Left colon (tissue), 2 donors: ENCODE measurements around the gene RNF157. TPM values are rescaled to one million over a fixed set of nuclear protein-coding genes. Genes with fewer than 3 reads are reported as not detected.
"Not testable (repeated sequence)": the region's sequence is repeated elsewhere in the genome, so short reads cannot be mapped to it uniquely, and the experiment has no call there.

ENCODE experiments used
- ATAC-seq: fragments of 200-7000 bp; cut with Tn5 transposase; one replicate; pipeline ENCODE4 v1.9.1; 2020; ENCODE audit warnings: mild to moderate bottlenecking, moderate library complexity
- DNase-seq, 2 donors: peaks; one replicate each; pipeline ENCODE4 v3.0.0-alpha.2; 2020
- intact Hi-C, 2 donors: fragments of 100-400 bp; cut with DNase I in 1 of 2; cut with micrococcal nuclease in 1 of 2; formaldehyde crosslinking; loops; one replicate each; pipeline versions ENCODE4 v1.11.2 to v1.14.0; 2022; cut with DNase I, micrococcal nuclease
- total RNA-seq, 2 donors: library from RNA; stranded (reverse); fragmentation: NEBNext Ultra II Directional; extraction: Animal tissue kit (Norgen Biotek cat#: 25700); gene quantifications; one replicate each; pipeline ENCODE4 v1.2.1, GENCODE V29; 2021
- donor health status: DM: no; HTN: no; CAD: no.
- donor health status: DM: yes; HTN: yes; CAD: no.

RNF157 gene
- total RNA-seq, 2 donors from 2014 or later: 23.6 to 89.3 TPM

DNA sequence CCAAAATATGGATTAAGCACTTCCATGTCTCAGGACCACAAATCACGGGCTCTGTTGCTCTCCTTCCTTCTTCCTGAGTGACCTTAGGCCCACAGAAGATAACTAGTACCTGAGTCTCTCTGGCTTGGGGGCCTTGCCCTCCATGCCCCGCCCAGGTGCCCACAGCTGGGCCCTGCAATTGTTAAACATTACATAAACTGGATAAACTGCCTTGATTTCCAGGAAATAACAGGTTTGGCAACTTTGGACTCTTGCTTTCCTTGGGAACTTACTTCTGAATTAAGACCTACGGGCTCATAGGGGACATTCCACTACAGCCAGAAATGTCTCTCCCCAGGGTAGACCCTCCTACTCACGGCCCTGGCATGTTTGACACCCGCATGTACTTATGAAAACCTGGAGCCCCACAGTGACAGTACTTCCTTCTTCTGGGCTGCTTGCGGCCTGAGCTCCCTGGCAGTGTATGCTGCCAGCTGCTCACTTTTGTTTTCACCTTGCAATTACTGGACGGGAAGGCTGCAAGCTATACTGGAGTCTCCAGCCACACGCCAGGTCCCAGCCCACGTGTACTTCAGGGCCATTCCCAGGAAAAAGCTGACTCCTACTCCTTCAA is 22.5 kb upstream of the RNF157 start:
- DNase-seq: peak; percentile 81 to 86
- intact Hi-C loops: no loop called here
- ATAC-seq: peak; percentile 54

DNA sequence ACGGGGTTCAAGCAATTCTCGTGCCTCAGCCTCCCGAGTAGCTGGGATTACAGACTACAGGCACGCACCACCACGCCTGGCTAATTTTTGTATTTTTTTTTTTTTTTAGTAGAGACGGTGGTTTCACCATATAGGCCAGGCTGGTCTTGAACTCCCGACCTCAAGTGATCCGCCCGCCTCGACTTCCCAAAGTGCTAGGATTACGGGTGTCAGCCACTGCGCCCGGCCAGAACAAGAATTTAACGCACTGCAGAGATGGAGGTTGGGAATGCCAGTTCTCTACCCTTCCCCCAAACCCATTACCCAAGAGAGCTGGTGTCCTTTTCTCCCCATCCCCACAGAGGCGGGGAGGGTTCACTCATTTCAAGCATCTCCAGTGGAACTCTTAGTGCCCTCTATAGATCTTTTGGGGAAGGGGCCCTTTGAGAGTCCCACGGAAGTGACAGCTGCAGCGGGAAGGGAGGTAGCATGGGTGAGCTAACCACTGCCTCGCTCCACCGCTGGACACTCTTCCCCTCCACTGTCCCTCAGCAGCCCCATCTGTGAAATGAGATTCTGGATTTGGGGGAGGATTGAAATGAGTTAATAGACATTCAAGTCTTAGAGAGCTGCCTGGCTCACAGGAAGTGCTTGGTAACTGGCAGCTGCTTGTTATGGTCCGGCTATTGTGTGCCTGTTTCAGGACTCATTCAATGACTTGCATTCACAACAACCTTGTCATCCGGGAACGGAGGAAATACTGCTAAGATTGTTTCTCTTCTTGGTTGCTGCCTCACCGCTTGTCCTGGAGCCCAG is 21.3 kb upstream of the RNF157 start:
- DNase-seq: peak in 1 of 2 donors; percentile 29

DNA sequence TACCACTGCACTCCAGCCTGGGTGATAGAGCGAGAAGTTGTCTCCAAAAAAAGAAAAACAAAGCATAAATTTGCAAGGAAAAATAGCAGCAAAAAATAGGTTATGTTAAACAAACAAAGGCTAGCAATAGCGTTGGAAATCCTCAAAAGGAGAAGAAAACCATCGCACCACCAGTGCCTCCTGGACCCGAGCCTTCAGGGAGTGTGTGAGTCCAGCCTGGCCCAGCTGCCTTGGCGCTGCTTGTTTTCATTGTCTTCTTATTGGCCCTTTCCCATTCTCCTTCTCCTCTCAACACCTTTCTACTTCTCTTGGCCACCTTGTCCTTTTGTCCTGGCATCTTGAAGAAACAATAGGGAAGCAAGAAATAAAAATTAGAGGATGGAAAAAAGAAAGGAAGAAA is 20.4 kb upstream of the RNF157 start:
- no peak for ATAC-seq
- intact Hi-C loops: no loop called here
- DNase-seq: no peak

More for the DNA sequence above, 21.3 kb upstream of the RNF157 start:
- no peak for ATAC-seq
- intact Hi-C loops: no loop called here

DNA sequence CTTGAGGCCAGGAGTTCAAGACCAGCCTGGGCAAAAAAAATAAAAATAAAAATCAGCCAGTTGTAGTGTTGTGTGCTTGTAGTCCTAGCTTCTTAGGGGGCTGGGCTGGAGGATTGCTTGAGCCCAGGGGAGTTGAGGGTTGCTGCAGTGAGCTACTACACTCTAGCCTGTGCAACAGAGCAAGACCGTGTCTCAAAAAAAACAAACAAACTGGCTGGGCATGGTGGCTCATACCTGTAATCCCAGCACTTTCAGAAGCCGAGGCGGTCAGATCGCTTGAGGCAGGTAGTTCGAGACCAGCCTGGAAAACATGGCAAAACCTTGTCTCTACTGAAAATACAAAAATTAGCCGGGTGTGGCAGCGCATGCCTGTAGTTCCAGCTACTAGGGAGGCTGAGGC is 19.9 kb upstream of the RNF157 start:
- DNase-seq: no peak
- no peak for ATAC-seq
- intact Hi-C loops: no loop called here

DNA sequence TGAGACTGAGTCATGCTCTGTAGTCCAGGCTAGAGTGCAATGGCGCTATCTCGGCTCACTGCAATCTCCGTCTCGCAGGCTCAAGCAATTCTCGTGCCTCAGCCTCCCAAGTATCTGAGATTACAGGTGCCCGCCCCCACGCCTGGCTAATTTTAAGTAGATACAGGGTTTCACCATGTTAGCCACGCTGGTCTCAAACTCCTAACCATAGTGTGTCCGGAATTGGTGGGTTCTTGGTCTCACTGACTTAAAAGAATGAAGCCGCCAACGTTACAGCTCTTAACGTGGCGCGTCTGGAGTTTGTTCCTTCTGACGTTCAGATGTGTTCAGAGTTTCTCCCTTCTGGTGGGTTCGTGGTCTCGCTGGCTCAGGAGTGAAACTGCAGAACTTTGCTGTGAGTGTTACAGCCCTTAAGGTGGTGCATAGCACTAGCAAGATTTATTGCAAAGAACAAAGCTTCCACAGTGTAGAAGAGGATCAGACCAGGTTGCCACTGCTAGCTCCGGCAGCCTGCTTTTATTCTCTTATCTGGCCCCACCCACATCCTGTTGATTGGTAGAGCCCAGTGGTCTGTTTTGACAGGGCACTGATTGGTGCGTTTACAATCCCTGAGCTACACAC is 16.2 kb upstream of the RNF157 start:
- intact Hi-C loops, ATAC-seq: not testable (repeated sequence)
- peak in 1 of 2 donors; percentile 25 for DNase-seq

DNA sequence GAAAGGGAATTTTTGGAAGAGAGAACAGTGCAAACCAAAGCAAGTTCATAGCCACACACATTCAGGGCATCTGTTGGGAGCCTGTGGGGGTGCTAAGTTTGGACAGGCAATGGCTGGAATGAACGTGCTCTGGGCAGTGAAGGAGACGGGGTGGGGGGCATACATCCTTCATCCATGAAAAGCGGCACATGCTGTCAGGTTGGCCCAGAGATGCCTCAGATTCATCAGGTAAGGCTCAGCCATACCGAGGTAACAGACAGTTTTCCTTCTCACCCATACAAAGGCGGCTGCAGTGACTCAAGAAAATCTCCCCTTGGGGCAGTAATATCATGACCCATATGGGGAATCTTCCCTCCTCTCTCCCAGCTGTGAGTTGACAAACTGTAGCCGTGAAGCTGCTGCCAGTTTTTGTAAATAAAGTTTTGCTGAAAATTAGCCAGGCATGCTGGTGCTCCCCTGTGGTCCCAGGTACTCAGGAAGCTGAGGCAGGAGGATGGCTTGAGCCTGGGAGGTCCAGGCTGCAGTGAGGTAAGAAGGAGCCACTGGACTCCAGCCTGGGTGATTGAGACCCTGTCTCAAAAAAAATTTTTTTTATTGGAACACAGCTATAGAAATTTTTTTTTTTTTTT is 15.6 kb upstream of the RNF157 start:
- DNase-seq (peak in 1 of 2 donors; percentile 21), ATAC-seq (no peak)
- intact Hi-C loops: no loop called here

DNA sequence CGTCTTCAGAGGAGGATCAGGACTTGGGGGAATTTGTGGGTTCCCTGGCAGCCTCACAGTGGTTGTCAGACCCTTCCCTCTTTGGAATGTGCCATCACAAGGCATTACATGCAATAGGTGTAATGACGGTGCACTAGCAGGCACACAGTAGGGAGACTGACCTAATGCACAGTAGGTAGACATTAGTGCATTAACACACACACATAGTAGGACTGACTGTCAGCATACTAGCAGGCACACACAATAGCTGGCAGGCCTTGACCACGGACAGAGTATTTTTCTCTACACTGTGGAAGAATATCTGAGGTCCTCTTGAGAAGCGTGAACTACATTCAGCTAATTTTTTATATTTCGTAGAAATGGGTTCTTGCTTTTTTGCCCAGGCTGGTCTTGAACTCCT is 14.0 kb upstream of the RNF157 start:
- no peak for DNase-seq
- no peak for ATAC-seq
- intact Hi-C loops: no loop called here

DNA sequence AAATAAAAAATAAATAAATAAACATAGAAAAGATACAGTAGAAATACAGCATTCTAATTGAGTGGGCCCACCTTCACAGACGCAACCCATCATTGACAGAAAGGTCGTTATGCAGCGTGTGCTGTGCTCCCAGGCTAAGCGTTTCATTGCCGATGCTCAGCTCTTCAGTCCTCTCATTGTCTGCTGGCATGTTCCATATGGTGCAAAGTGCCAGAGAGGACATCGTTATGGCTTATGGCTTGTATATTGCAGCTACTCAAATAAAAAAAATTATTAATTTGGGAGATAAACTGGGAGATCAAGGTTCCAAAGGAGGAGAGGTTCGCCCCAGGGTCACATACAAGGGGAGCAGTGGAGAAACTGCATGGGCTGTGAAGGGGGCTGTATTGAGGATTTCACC is 13.5 kb upstream of the RNF157 start:
- DNase-seq: no peak
- ATAC-seq: no peak
- intact Hi-C loops: no loop called here

DNA sequence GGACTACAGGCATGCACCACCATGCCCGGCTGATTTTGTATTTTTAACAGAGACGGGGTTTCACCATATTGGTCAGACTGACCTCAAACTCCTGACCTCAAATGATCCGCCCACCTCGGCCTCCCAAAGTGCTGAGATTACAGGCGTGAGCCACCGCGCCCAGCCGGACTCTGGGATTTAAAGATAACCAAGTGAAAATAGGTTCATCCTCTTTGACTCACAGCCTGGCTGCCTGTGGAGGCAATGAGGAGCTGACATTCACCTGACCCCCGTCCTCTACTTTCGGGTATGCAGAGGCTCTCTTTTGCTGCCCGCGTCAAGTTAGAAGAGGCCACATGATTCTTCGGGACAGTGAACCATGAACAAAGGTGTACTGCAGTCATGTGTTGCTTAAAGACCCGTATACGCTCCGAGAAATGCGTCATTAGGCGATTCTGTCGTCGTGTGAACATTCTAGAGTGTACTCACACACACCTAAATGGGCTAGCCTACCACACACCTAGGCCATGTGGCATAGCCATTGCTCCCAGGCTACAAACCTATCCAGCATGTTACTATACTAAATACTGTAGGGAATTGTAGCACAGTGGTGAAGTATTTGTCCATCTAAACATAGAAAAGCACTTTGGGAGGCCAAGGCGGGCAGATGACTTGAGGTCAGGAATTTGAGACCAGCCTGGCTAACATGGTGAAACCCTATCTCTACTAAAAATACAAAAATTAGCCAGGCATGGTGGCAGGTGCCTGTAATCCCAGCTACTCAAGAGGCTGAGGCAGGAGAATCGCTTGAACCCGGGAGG is 12.9 kb upstream of the RNF157 start:
- DNase-seq, ATAC-seq, intact Hi-C loops: not testable (repeated sequence)

DNA sequence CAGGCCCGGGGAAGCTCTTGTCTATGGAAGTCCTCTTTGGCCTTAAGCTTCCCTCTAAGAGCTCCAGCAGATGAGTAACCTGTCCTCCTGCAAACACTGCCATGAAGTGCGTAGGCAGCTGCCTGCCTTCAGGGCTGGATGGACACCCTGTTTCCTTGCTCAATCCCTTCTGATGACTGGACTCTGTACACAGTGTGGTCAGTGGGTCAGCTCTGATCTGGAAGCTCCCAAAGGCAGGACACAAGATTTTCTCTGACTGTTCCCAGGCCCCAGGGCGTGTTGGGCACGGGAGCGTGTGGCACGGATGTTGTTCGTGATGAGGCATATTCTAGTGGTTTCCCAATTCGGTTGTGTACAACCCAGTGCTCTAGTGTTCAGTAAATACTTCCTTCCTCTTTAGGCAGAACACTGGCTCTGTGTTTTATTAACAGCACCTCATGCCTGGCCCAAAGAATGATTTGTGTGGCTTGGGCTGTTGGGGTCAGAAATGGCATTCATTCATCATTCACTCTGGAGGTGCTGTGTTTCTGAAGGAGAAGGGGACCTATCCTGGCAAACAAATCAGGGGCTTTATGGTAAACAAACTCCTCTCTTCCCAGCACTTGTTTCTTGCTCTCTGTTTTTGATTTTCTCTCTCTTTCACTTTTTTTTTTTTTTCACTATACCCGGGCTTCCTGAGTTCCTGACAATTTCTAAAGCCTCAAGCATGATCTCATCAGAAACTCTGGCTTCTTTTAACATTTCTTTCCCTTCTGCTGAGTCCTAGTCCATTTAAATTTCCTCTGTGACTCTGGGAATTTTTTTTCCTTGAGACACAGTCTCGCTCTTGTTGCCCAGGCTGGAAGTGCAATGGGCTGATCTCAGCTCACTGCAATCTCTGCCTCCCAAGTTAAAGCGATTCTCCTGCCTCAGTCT is 12.0 kb upstream of the RNF157 start:
- no peak for DNase-seq
- ATAC-seq: peak; percentile 27
- intact Hi-C loops: no loop called here

DNA sequence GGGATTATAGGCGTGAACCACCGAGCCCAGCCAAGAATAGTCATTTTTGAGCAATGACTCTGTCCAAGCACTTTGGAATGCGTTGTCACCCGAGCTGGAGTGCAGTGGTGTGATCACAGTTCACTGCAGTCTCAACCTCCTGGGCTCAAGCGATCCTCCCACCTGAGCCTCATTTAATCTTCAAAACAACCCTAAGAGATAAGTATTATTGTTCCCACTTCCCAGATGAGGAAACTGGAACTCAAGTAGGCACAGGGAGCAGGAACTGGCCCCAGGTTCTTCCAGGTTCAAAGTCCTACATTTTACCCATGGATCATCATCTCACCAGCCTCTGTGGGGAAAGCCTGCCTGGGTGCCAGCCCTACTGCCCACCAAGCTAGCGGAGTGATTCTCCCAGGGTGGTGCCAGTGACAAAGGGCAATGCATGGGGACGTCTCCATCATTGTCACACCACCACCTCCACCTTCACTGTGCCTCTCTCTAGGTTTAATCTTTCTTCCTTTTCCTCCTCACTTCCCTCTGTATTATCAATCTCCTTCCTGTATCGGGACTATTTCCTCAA is 11.3 kb upstream of the RNF157 start:
- DNase-seq: no peak
- intact Hi-C loops: no loop called here
- peak; percentile 70 for ATAC-seq

DNA sequence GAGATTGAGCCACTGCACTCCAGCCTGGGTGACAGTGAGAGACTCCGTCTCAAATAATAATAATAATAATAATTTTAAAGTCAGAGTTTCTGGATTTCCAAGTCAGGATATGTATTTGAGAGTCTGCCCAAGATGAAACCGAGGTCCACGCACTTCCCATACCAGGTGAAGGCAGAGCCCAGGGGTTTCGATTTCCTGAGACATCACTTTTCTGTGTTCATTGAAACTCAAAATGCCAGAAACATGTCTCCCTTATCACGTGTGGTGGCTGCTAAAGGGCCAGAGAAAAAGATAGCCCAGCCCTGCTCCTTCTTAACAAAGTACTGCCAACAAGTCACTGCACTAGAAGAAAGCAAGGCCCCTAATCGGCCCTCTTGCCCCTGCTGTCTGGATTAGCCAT is 9.8 kb upstream of the RNF157 start:
- intact Hi-C loops: no loop called here
- ATAC-seq (no peak), DNase-seq (no peak)

DNA sequence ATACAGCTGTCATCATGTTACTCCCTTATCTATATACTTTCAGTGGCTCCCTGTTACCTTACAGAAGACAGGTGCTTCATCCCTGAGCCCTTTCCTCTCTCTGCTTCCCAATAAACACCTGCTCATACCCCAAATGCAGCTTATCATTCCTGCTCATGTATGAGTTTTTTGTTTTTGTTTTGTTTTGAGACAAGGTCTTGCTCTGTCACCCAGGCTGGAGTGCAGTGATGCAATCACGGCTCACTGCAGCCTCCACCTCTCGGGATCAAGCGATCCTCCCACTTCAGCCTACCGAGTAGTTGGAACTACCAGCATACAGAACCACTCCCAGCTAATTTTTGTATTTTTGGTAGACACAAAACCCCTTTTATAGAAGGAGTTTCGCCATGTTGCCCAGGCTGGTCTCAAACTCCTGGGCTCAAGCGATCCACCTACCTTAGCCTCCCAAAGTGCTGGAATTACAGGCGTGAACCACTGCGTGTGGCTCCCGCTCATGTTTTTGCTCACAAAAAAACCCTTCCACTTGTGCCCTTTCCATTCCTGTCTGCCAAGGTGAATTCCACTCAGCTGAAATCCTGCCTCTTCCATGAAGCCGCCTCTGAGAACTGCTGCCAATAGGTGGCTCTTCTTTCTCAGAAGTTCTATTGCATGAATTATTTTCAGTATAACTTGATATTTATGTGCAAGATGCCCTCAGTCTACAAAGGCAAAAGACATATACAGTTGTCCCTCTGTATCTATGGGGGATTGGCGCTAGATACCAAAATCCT is 7.9 kb upstream of the RNF157 start:
- no peak for DNase-seq
- intact Hi-C loops: no loop called here
- no peak for ATAC-seq

DNA sequence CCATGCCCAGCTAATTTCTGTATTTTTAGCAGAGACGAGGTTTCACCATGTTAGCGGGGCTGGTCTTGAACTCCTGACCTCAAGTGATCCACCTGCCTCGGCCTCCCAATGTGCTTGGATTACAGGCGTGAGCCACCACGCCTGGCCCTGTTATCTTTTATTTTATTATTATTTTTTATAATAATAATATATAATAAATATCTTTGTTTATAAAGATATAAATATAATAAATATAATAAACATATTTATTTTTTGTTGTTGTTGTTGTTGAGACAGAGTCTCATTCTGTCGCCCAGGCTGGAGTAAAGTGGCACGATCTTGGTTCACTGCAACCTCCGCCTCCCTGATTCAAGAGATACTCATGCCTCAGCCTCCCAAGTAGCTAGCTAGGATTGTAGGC is 7.0 kb upstream of the RNF157 start:
- ATAC-seq (no peak), DNase-seq (no peak)
- intact Hi-C loops: no loop called here

DNA sequence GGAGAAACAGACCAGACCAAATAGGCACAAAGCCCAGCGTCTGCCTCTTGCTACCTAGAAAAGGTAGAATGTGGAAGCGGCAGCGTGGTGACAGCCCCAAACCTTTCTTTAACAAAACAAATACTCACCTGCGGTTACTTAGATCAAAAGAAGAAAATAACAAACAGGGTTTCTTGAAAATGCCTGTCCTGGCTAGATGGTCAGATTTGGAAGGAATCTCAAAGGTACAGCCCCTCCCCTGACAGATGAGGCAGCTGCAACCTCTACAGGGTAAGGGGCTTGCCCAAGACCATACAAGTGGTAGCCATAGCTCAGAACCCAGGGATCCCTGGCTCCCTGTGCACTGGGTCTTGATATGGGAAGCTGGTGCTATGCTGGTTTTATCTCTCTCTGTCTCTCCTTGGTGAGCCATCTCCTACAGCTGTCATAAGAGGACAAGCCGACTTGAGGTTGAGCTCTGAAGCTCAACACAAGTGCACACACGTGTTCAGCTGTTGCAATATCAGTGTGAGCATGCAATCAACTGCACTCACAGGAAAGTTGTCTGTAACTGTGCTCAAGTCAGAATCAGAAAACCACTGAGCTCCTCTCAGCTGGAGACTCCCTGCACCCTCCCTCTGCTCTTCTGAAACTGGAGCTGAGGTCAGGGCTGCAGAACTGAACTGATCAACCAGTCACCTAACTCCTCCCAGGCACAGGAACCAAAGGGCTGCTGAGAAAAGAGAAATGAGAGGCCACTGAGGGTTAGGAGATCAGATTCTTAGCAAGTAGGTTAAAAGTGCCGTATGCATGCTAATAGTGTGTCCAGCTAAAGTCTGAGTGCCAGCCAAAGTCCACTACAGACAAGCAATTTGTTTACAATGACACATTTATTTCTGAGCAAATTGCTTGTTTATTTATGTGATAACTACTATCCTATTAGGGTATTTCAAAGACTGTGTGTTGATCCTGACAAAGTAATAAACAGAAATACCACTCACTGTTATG is 6.1 kb upstream of the RNF157 start:
- intact Hi-C loops: no loop called here
- peak; percentile 81 for ATAC-seq
- DNase-seq: peak; percentile 50 to 70

DNA sequence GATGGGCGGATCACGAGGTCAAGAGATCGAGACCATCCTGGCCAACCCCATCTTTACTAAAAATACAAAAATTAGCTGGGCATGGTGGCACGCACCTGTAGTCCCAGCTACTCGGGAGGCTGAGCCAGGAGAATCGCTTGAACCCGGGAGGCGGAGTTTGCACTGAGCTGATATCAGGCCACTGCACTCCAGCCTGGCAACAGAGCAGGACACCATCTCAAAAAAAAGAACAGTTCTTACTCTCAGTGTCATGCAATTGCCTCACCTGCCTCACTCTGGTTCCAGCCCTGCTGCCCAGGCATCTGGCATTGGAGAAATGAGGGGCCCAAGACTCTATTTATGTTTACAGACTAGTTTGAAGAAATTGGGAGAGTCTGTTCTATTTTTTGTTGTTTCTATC is 4.4 kb upstream of the RNF157 start:
- DNase-seq, ATAC-seq, intact Hi-C loops: not testable (repeated sequence)
